ENCODE measurements around the gene SLITRK2.

- no peak for TF ChIP-seq POLR2A (IDR thresholded peaks at IDR 0.05; ENCODE audit: low read length)
- no peak for TF ChIP-seq GATA1 (IDR thresholded peaks at IDR 0.05; ENCODE audit: low read depth, low read length)
These were observed 35.6 kb downstream of the SLITRK2 start for GRCh38 chrX:145853181-145853580.

Measured in erythroblast (primary cell).